Measurements from ENCODE around the gene LINGO1. TPM values are rescaled to one million over a fixed set of nuclear protein-coding genes. Genes with fewer than 3 reads are reported as not detected.

The LINGO1 gene
- polyA plus RNA-seq, 1 of the 3 experiments (the other 2 are of a cell fraction), result 0.56 TPM

DNA sequence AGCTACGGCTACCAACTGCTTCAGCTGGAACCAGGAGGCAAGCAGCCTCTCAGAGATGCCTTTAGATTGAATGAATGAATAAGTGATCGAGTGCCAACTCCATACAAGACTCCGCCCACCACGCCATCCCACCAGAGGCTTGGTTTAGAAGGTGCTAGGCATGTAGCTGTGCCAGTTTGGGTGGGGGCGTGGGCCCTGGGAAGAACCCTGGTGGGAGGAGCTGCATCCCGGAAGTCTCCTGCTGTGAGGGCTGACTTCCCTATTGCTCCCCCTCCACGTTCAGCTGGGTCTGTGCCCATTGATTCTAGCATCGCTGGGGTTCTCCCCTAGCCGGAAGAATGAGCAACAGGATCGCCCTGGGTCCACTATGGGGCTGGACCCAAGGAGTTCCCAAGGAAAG, 20.9 kb downstream of the LINGO1 start:
- no peaks in the 10 kb centered on the region for H4K20me1 ChIP-seq (ENCODE audit: insufficient read depth)
- H3K79me2 ChIP-seq (ENCODE audit: insufficient read depth), result no peaks in the 10 kb centered on the region
- H3K9me2 ChIP-seq, result no peaks in the 10 kb centered on the region
- no peaks in the 10 kb centered on the region for H3K9me3 ChIP-seq
- no peak for TF ChIP-seq RAD21 (IDR thresholded peaks at IDR 0.05; ENCODE audit: low read length)
- no peak for TF ChIP-seq RFX5 (IDR thresholded peaks at IDR 0.05; ENCODE audit: low read length)
- TF ChIP-seq, protein P1, sequence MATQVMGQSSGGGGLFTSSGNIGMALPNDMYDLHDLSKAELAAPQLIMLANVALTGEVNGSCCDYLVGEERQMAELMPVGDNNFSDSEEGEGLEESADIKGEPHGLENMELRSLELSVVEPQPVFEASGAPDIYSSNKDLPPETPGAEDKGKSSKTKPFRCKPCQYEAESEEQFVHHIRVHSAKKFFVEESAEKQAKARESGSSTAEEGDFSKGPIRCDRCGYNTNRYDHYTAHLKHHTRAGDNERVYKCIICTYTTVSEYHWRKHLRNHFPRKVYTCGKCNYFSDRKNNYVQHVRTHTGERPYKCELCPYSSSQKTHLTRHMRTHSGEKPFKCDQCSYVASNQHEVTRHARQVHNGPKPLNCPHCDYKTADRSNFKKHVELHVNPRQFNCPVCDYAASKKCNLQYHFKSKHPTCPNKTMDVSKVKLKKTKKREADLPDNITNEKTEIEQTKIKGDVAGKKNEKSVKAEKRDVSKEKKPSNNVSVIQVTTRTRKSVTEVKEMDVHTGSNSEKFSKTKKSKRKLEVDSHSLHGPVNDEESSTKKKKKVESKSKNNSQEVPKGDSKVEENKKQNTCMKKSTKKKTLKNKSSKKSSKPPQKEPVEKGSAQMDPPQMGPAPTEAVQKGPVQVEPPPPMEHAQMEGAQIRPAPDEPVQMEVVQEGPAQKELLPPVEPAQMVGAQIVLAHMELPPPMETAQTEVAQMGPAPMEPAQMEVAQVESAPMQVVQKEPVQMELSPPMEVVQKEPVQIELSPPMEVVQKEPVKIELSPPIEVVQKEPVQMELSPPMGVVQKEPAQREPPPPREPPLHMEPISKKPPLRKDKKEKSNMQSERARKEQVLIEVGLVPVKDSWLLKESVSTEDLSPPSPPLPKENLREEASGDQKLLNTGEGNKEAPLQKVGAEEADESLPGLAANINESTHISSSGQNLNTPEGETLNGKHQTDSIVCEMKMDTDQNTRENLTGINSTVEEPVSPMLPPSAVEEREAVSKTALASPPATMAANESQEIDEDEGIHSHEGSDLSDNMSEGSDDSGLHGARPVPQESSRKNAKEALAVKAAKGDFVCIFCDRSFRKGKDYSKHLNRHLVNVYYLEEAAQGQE (IDR thresholded peaks at IDR 0.05; ENCODE audit: low read depth, low read length), result no peak
- TF ChIP-seq NRF1 (IDR thresholded peaks at IDR 0.05; ENCODE audit: low read depth, low read length), result no peak
- TF ChIP-seq GATA2 (CRISPR knock-in tag; IDR thresholded peaks at IDR 0.05), result no peak
- no peak for TF ChIP-seq RXRA (IDR thresholded peaks at IDR 0.05; ENCODE audit: borderline replicate concordance, low read depth)
- no peak for TF ChIP-seq SMC3 (IDR thresholded peaks at IDR 0.05; ENCODE audit: low read depth, low read length)
- no peak for TF ChIP-seq FOXJ3 (CRISPR knock-in tag; IDR thresholded peaks at IDR 0.05)
- H3F3A ChIP-seq (replicated peaks; ENCODE audit: insufficient read depth), result no peaks in the 10 kb centered on the region
- DNase-seq, result no peak
- H2AFZ ChIP-seq (ENCODE audit: low read depth), result no peak overlapping the region
- H3K27ac ChIP-seq (ENCODE audit: low read depth in 2 of 2, low read length in 1 of 2), result no peak overlapping the region
- H3K27me3 ChIP-seq (ENCODE audit: insufficient read depth), result no peaks in the 10 kb centered on the region
- no peak overlapping the region for H3K4me2 ChIP-seq
- H3K36me3 ChIP-seq (replicated peaks in 1 of 2; ENCODE audit: control insufficient read depth in 1 of 2, insufficient read depth in 2 of 2, low read length in 1 of 2), result no peaks in the 10 kb centered on the region
- ChIA-PET CTCF (interaction anchor here (0.6 to 2.4 kb wide), 2 partner anchors 22 to 211 kb away, joined by 3 to 21 read pairs; no protein-coding TSS in a partner anchor), POLR2A (no interaction called here)
- peaks cover 11 to 20% of the 10 kb centered on the region in 2 experiments; a peak in 2 of 4 replicates for H3K4me1 ChIP-seq (ENCODE audit: control insufficient read depth in 1 of 2, insufficient read depth in 2 of 2, low read depth in 1 of 2, low read length in 1 of 2)
- H3K4me3 ChIP-seq (ENCODE audit: low read depth in 2 of 2, low read length in 1 of 2), result no peak overlapping the region
- WGBS (ENCODE audit: low lambda C conversion rate), result 63% methylated on average over 9 of the region's 10 CpGs
- H3K9ac ChIP-seq, result no peak overlapping the region

DNA sequence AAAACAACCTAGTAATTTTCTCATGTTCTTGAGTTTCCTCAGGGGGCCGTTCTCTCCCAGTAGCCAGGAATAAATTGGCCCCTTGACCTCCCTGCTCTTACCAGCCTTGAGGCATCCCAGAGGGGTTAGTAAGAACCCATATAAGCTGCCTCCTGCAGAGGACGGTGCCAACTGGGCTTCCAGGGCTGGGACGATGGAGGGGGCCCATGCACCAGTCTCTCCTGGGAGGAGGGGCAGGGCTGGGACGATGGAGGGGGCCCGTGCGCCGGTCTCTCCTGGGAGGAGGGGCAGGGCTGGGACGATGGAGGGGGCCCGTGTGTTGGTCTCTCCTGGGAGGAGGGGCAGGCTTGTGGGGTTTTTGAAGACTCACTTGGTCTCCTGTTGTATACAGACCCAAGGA, 22.0 kb downstream of the LINGO1 start:
- ChIA-PET POLR2A (no interaction called here), CTCF (interaction anchor here (2.4 kb wide), 1 partner anchor 23 kb away, joined by 21 read pairs; no protein-coding TSS in a partner anchor)
- Histone ChIP-seq H3K4me2 (no peak overlapping the region), H3K36me3 (replicated peaks in 1 of 2; ENCODE audit: control insufficient read depth in 1 of 2, insufficient read depth in 2 of 2, low read length in 1 of 2) (no peaks in the 10 kb centered on the region), H3K27ac (ENCODE audit: low read depth in 2 of 2, low read length in 1 of 2) (no peak overlapping the region), H3K4me3 (ENCODE audit: low read depth in 2 of 2, low read length in 1 of 2) (no peak overlapping the region), H3K4me1 (ENCODE audit: control insufficient read depth in 1 of 2, insufficient read depth in 2 of 2, low read depth in 1 of 2, low read length in 1 of 2) (peaks cover 11 to 30% of the 10 kb centered on the region in 2 experiments; a peak in 2 of 4 replicates), H3K9me2 (no peaks in the 10 kb centered on the region), H3K27me3 (ENCODE audit: insufficient read depth) (no peaks in the 10 kb centered on the region), H3F3A (replicated peaks; ENCODE audit: insufficient read depth) (no peaks in the 10 kb centered on the region), H3K9ac (no peak overlapping the region), H3K9me3 (no peaks in the 10 kb centered on the region), H4K20me1 (ENCODE audit: insufficient read depth) (no peaks in the 10 kb centered on the region), H3K79me2 (ENCODE audit: insufficient read depth) (no peaks in the 10 kb centered on the region), H2AFZ (ENCODE audit: low read depth) (no peak overlapping the region)
- 59% methylated on average over 5 of the region's 9 CpGs for WGBS (ENCODE audit: low lambda C conversion rate)
- DNase-seq, result no peak
- no peak for TF ChIP-seq GATA2 (CRISPR knock-in tag; IDR thresholded peaks at IDR 0.05)
- no peak for TF ChIP-seq TAF1 (IDR thresholded peaks at IDR 0.05; ENCODE audit: borderline replicate concordance, low read depth, low read length)
- no peak for TF ChIP-seq SMC3 (IDR thresholded peaks at IDR 0.05; ENCODE audit: low read depth, low read length)
- no peak for TF ChIP-seq GABPA (IDR thresholded peaks at IDR 0.05; ENCODE audit: low read depth)
- TF ChIP-seq, protein P2, sequence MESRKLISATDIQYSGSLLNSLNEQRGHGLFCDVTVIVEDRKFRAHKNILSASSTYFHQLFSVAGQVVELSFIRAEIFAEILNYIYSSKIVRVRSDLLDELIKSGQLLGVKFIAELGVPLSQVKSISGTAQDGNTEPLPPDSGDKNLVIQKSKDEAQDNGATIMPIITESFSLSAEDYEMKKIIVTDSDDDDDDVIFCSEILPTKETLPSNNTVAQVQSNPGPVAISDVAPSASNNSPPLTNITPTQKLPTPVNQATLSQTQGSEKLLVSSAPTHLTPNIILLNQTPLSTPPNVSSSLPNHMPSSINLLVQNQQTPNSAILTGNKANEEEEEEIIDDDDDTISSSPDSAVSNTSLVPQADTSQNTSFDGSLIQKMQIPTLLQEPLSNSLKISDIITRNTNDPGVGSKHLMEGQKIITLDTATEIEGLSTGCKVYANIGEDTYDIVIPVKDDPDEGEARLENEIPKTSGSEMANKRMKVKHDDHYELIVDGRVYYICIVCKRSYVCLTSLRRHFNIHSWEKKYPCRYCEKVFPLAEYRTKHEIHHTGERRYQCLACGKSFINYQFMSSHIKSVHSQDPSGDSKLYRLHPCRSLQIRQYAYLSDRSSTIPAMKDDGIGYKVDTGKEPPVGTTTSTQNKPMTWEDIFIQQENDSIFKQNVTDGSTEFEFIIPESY (IDR thresholded peaks at IDR 0.05; ENCODE audit: borderline replicate concordance, low read depth), result no peak
- no peak for TF ChIP-seq NRF1 (IDR thresholded peaks at IDR 0.05; ENCODE audit: low read depth, low read length)
- TF ChIP-seq FOXM1 (IDR thresholded peaks at IDR 0.05; ENCODE audit: low read depth), result no peak
- no peak for TF ChIP-seq TCF12 (IDR thresholded peaks at IDR 0.05)
- no peak for TF ChIP-seq MEF2A (IDR thresholded peaks at IDR 0.05; ENCODE audit: borderline replicate concordance, low read depth)
- TF ChIP-seq POLR2AphosphoS5 (IDR thresholded peaks at IDR 0.05; ENCODE audit: low read depth, low read length), result no peak
- TF ChIP-seq, protein P3, sequence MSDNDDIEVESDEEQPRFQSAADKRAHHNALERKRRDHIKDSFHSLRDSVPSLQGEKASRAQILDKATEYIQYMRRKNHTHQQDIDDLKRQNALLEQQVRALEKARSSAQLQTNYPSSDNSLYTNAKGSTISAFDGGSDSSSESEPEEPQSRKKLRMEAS (IDR thresholded peaks at IDR 0.05; ENCODE audit: low read depth), result no peak
- no peak for TF ChIP-seq ELF1 (IDR thresholded peaks at IDR 0.05)
- no peak for TF ChIP-seq TEAD4 (IDR thresholded peaks at IDR 0.05; ENCODE audit: borderline replicate concordance, insufficient read depth)
- TF ChIP-seq, protein P1 (IDR thresholded peaks at IDR 0.05; ENCODE audit: low read depth, low read length), result no peak
- no peak for TF ChIP-seq RAD21 (IDR thresholded peaks at IDR 0.05; ENCODE audit: low read length)

All from SK-N-SH (cell line).